ENCODE measurements around the gene SLCO3A1. TPM values are rescaled to one million over a fixed set of nuclear protein-coding genes. Genes with fewer than 3 reads are reported as not detected.
"Not testable (repeated sequence)": the region's sequence is repeated elsewhere in the genome, so short reads cannot be mapped to it uniquely, and the experiment has no call there.

The SLCO3A1 gene
- total RNA-seq, 1 experiment from 2014 or later = not detected

DNA sequence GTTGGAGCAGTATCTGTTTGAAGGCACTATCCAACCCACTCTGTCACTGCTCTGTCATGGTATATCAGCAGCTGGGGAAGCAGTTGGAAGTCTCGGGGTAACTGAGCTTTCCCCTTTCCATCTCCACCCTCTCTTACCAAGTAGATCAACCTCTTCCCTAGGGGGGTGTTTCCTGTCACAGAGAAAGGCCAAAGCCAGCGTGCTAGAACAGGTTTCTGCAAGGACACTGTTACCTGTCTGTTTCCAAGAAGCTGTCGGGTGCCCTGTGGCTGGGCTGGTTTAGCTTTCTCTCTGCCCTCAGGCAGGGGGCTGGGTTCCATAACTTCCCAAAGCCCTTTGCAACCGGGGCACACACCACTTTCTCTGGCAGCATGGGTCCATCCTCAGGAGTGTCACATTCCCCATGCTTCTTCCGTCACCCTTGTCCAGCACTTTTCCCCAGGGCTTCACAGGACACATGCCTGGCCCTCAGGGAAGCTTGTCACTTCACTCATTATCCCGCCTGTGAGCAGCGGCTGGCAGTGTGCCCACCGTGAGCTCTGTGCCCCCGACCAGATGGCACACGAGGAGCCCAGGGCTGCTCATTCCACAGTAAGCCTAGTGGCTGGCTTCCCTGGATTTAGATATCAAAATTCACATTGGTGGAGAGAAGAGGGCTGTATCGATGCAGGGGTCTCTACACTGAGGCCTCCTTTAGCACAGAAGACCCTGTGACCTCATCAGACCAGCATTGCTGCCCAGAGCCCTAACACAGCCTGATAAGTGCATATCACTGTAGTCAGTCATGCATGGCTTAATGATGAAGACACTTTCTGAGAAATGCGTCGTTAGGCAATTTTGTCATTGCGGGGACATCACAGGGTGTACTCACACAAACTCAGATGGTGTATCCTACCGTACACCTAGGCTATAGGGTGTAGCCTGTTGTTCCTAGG lies 205.8 kb downstream of the SLCO3A1 start:
- Histone ChIP-seq H3K27ac (no peak overlapping the region), H3K4me3 (no peak overlapping the region), H3K27me3 (replicated peaks) (no peaks in the 10 kb centered on the region), H3K36me3 (no peaks in the 10 kb centered on the region), H3K4me1 (replicated peaks) (no peaks in the 10 kb centered on the region), H3K9me3 (replicated peaks) (no peaks in the 10 kb centered on the region)
- DNase-seq (ENCODE audit: low read depth in 1 of 2, low spot score in 2 of 2) = no peak

GRCh38 chr15:92059971-92060311 lies 206.4 kb downstream of the SLCO3A1 start:
- not testable (repeated sequence) for H3K36me3 ChIP-seq; DNase-seq (ENCODE audit: low read depth in 1 of 2, low spot score in 2 of 2); H3K27me3 ChIP-seq (replicated peaks); H3K4me3 ChIP-seq; H3K27ac ChIP-seq; H3K4me1 ChIP-seq (replicated peaks); H3K9me3 ChIP-seq (replicated peaks)

DNA sequence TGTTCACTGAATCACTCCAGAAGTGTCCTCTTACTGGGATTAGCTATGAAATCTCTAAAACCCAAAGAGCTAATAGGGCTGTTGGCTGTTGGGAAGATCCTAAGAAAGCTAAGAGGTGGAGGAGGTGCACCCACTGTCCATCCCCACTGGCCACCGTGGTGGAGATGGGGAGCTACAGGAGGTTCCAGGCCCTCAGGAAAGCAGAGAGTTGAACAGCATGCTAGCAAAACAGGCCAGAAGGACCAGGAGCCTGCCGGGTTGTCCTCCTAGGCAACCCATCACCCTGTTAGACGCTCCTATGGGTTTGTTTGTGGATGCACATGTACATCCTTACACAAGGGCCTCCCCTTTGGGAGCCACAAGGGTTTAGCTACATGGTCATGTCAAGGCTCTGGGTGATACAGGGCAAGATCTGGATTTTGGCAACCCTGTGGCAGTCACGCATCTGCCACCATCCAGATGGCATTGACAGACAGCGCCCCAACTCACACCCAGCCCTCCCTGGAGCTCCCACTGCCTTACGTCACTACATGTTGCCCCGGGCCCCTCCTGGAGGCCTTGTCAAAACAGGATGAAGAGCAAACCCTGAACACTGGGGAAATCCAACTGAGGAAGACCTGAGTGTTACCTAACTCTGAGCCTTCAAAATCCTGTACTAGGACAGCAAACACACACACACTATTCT lies 208.1 kb downstream of the SLCO3A1 start:
- no peaks in the 10 kb centered on the region for H3K9me3 ChIP-seq (replicated peaks)
- no peaks in the 10 kb centered on the region for H3K36me3 ChIP-seq
- DNase-seq (ENCODE audit: low read depth in 1 of 2, low spot score in 2 of 2) = no peak
- no peaks in the 10 kb centered on the region for H3K27me3 ChIP-seq (replicated peaks)
- H3K4me3 ChIP-seq = no peak overlapping the region
- H3K27ac ChIP-seq = no peak overlapping the region
- H3K4me1 ChIP-seq (replicated peaks) = no peaks in the 10 kb centered on the region

DNA sequence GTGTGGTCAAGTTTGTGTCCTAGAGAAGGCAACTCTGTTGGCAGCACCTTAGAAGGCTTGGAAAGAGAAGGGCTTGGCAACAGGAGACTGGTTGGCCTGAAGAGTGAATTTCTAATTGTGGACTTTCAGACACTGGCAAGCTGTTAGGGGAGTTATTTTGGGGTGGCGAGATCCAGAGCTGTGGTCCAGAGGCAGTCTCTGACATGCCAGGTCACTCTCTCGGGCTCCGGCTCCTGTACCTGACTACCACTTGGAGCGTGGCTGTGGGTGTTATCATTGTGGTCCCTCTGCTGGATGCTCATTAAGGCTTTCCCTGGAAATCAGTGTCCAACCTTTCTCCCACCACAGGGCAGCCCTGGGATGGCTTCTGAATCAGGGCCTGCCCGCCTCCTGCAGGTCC lies 209.0 kb downstream of the SLCO3A1 start:
- Histone ChIP-seq H3K4me1 (replicated peaks) (no peaks in the 10 kb centered on the region), H3K4me3 (no peak overlapping the region), H3K9me3 (replicated peaks) (no peaks in the 10 kb centered on the region), H3K27ac (no peak overlapping the region), H3K36me3 (no peaks in the 10 kb centered on the region), H3K27me3 (replicated peaks) (no peaks in the 10 kb centered on the region)
- DNase-seq (ENCODE audit: low read depth in 1 of 2, low spot score in 2 of 2) = no peak

- Histone ChIP-seq H3K4me3 (no peak overlapping the region), H3K27ac (no peak overlapping the region), H3K36me3 (no peaks in the 10 kb centered on the region), H3K27me3 (replicated peaks) (no peaks in the 10 kb centered on the region), H3K4me1 (replicated peaks) (peaks cover 9% of the 10 kb centered on the region), H3K9me3 (replicated peaks) (0 out of 2 replicates have a peak, but pooled peaks cover 2% of the 10 kb centered on the region)
- no peak for DNase-seq (ENCODE audit: low read depth in 1 of 2, low spot score in 2 of 2)
Observed at GRCh38 chr15:92068121-92068520, 214.6 kb downstream of the SLCO3A1 start.

GRCh38 chr15:92069308-92070250 lies 216.1 kb downstream of the SLCO3A1 start:
- Histone ChIP-seq H3K4me1 (replicated peaks) (peaks cover 9% of the 10 kb centered on the region), H3K4me3 (peak overlapping the region; percentile 12; the same call in 1 of the 2 replicates), H3K27ac (peak overlapping the region; percentile 59), H3K27me3 (replicated peaks) (no peaks in the 10 kb centered on the region), H3K36me3 (no peaks in the 10 kb centered on the region), H3K9me3 (replicated peaks) (0 out of 2 replicates have a peak, but pooled peaks cover 2% of the 10 kb centered on the region)
- peak; percentile 67 to 72 for DNase-seq (ENCODE audit: low read depth in 1 of 2, low spot score in 2 of 2)

DNA sequence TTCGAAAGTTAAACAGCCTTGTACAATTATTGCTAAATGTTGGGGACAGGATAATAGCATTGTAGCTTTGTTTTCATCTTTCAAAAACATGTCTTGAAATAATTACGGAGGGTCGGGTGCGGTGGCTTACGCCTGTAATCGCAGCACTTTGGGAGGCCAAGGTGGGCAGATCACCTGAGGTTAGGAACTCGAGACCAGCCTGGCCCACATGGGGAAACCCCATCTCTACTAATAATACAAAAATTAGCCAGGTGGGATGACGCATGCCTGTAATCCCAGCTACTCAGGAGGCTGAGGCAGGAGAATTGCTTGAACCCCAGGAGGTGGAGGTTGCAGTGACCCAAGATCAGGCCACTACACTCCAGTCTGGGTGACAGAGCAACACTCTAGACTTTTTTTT lies 216.7 kb downstream of the SLCO3A1 start:
- H3K9me3 ChIP-seq (replicated peaks); H3K27me3 ChIP-seq (replicated peaks); H3K36me3 ChIP-seq; H3K4me3 ChIP-seq; DNase-seq (ENCODE audit: low read depth in 1 of 2, low spot score in 2 of 2); H3K4me1 ChIP-seq (replicated peaks): not testable (repeated sequence)
- H3K27ac ChIP-seq = peak overlapping the region; percentile 59

- H3K36me3 ChIP-seq = no peaks in the 10 kb centered on the region
- H3K27me3 ChIP-seq (replicated peaks) = no peaks in the 10 kb centered on the region
- H3K4me1 ChIP-seq (replicated peaks) = peaks cover 9% of the 10 kb centered on the region
- DNase-seq (ENCODE audit: low read depth in 1 of 2, low spot score in 2 of 2) = no peak
- no peak overlapping the region for H3K4me3 ChIP-seq
- H3K27ac ChIP-seq = no peak overlapping the region
- H3K9me3 ChIP-seq (replicated peaks) = 0 out of 2 replicates have a peak, but pooled peaks cover 2% of the 10 kb centered on the region
Observed at GRCh38 chr15:92071045-92071634, 217.6 kb downstream of the SLCO3A1 start.

DNA sequence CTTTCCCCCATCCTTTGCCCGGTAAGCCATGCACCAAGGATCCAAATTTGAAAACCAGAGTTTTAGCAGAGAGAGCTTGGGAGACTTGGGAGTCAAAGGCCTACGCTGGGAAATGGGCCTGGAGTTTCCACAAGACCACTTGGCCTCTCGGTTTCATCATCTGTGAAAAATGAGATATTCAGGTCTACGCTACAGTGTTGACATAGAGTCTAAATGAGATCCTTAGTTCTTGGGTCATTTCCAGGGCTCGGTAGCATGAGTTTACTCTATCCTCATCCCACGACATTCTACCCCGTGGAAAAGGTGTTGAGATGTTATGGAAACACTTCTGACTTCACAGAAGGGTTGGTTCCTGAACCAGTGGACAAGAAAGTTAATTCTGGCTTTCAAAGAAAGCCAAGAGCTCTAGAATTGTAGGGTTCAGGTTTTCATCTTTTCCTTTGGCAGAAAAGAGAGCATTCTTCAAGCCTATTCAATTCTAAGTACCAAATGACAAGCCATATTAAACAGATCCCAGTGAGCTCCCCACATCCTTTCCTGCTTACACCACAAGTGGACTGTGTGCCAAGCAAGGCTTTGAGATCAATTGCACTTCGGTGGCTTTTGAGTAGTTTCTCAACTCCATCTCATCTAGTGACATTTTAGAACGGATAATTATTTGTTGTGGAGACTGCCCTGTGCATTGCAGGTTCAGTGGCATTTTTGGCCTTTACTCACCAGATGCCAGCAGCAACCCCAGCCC lies 219.7 kb downstream of the SLCO3A1 start:
- Histone ChIP-seq H3K9me3 (replicated peaks) (0 out of 2 replicates have a peak, but pooled peaks cover 2% of the 10 kb centered on the region), H3K4me1 (replicated peaks) (peaks cover 9% of the 10 kb centered on the region), H3K27me3 (replicated peaks) (no peaks in the 10 kb centered on the region), H3K4me3 (no peak overlapping the region), H3K36me3 (no peaks in the 10 kb centered on the region), H3K27ac (no peak overlapping the region)
- no peak for DNase-seq (ENCODE audit: low read depth in 1 of 2, low spot score in 2 of 2)

DNA sequence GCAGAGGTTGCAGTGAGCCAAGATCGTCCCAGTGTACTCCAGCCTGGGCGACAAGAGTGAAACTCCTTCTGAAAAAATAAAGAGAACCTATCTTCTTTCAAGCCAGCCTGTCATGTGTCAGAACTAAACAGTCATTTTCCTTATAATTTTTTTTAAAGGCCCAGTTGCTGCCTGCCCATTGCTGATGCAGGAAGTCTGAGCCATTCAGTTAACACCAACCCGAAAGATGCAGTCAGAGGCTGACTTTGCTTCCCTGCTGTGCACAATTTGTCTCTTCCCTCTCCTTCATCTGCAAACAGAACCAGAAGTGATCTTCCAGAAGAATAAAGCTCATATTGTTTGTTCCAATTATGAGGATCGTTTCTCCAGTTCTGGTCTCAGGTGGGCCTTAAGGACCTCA lies 220.6 kb downstream of the SLCO3A1 start:
- Histone ChIP-seq H3K27me3 (replicated peaks) (no peaks in the 10 kb centered on the region), H3K27ac (no peak overlapping the region)
- no peak for DNase-seq (ENCODE audit: low read depth in 1 of 2, low spot score in 2 of 2)

DNA sequence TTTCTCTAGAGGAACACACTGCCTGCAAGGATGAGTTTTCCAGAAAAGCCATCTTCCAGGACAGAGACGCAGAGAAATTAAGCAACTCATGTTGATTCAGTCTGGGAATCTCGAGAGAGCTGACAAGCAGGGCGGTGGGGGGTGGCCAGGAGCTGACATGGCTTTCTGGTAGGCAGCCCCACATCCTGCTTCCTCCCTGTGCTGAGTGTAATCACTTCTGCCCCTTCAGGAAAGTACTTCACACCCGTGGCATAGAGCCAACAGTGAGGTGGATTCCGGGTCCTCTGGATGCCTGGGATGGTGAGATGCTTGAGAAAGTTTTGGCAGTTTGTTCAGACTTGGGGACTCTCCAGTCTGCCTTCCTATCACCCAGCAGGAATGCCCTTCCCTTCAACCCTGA lies 221.1 kb downstream of the SLCO3A1 start:
- H3K4me1 ChIP-seq (replicated peaks) = peaks cover 5% of the 10 kb centered on the region
- H3K36me3 ChIP-seq = no peaks in the 10 kb centered on the region
- H3K27ac ChIP-seq = no peak overlapping the region
- 0 out of 2 replicates have a peak, but pooled peaks cover 2% of the 10 kb centered on the region for H3K9me3 ChIP-seq (replicated peaks)
- no peaks in the 10 kb centered on the region for H3K27me3 ChIP-seq (replicated peaks)
- no peak overlapping the region for H3K4me3 ChIP-seq
- DNase-seq (ENCODE audit: low read depth in 1 of 2, low spot score in 2 of 2) = no peak

More for the DNA sequence above, 220.6 kb downstream of the SLCO3A1 start:
- Histone ChIP-seq H3K9me3 (replicated peaks) (0 out of 2 replicates have a peak, but pooled peaks cover 2% of the 10 kb centered on the region), H3K4me1 (replicated peaks) (peaks cover 9% of the 10 kb centered on the region), H3K36me3 (no peaks in the 10 kb centered on the region), H3K4me3 (no peak overlapping the region)

DNA sequence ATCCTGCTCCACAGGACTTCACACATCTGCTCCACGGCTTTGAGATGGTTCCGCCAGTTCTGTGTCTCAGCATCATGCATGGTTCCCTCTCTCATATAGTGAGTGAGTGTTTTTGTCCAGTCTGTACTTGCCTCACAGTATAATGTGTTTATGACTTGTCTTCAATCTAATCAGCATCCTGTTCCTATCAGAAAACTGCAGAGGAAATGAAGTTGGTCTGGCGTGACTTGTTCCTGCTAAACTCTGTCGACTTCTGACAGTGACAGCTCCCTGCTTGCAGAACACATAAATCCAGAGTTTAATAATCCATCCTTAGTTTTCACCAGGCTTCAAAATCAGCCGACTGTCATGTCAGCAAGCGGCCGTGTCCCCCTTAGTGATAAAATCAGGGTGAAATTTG lies 222.3 kb downstream of the SLCO3A1 start:
- Histone ChIP-seq H3K4me1 (replicated peaks) (no peaks in the 10 kb centered on the region), H3K27ac (no peak overlapping the region), H3K36me3 (no peaks in the 10 kb centered on the region), H3K4me3 (no peak overlapping the region), H3K27me3 (replicated peaks) (no peaks in the 10 kb centered on the region), H3K9me3 (replicated peaks) (no peaks in the 10 kb centered on the region)
- DNase-seq (ENCODE audit: low read depth in 1 of 2, low spot score in 2 of 2) = no peak
